ENCODE measurements around the gene PRR3. TPM values are rescaled to one million over a fixed set of nuclear protein-coding genes. Genes with fewer than 3 reads are reported as not detected.

PRR3 gene
- polyA plus RNA-seq, 2 donors = 3.7 to 4.8 TPM

GRCh38 chr6:30554404-30554803 is 2.7 kb upstream of the PRR3 start:
- H3K36me3 ChIP-seq (ENCODE audit: control insufficient read depth in 2 of 2, insufficient read depth in 2 of 2, low read length in 1 of 2) = peaks cover 2 to 21% of the 10 kb centered on the region in 2 donors
- H3K9me3 ChIP-seq (ENCODE audit: control insufficient read depth in 2 of 2, insufficient read depth in 1 of 2, low read depth in 1 of 2, low read length in 1 of 2) = no peaks in the 10 kb centered on the region
- peaks cover 0 to 4% of the 10 kb centered on the region in 2 donors for H3K4me1 ChIP-seq (ENCODE audit: control insufficient read depth in 2 of 2, insufficient read depth in 2 of 2, low read length in 1 of 2)
- no peak overlapping the region for H3K4me3 ChIP-seq (ENCODE audit: low read depth in 1 of 2, low read length in 2 of 2)
- no peaks in the 10 kb centered on the region for H3K27me3 ChIP-seq (ENCODE audit: control insufficient read depth in 1 of 2, insufficient read depth in 2 of 2, low read length in 2 of 2)
- H3K27ac ChIP-seq (ENCODE audit: low read depth in 2 of 2, low read length in 1 of 2) = no peak overlapping the region
- WGBS, 2 donors = 95 to 99% methylated on average over 4 of the region's 4 CpGs

- WGBS, 2 donors = 10 to 11% methylated on average over 34 of the region's 34 CpGs
Measured at GRCh38 chr6:30554962-30555815, 1.9 kb upstream of the PRR3 start.

DNA sequence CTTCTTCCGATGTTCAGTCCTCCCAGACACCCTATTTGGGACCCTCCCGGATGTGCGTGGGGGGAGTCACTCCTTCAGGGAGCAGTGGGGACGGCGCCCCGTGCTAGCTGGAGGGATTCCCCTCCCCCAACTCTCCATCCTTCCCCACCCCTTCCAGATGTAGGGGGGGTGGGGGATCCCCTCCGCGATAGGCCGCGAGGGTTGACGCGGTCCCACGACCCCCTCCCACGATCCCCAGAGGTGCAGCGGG is 1.4 kb upstream of the PRR3 start:
- H3K36me3 ChIP-seq (ENCODE audit: control insufficient read depth in 2 of 2, insufficient read depth in 2 of 2, low read length in 1 of 2) = peaks cover 2 to 18% of the 10 kb centered on the region in 2 donors
- peak overlapping the region; percentile 82 to 95 for H3K4me3 ChIP-seq (ENCODE audit: low read depth in 1 of 2, low read length in 2 of 2)
- 0% methylated on average over 14 to 15 of the region's 15 CpGs for WGBS, 2 donors
- H3K9me3 ChIP-seq (ENCODE audit: control insufficient read depth in 2 of 2, insufficient read depth in 1 of 2, low read depth in 1 of 2, low read length in 1 of 2) = no peaks in the 10 kb centered on the region
- H3K27ac ChIP-seq (ENCODE audit: low read depth in 2 of 2, low read length in 1 of 2) = peak overlapping the region; percentile 94 to 99
- no peaks in the 10 kb centered on the region for H3K27me3 ChIP-seq (ENCODE audit: control insufficient read depth in 1 of 2, insufficient read depth in 2 of 2, low read length in 2 of 2)
- peaks cover 0 to 4% of the 10 kb centered on the region in 2 donors for H3K4me1 ChIP-seq (ENCODE audit: control insufficient read depth in 2 of 2, insufficient read depth in 2 of 2, low read length in 1 of 2)

More at GRCh38 chr6:30554962-30555815, 1.9 kb upstream of the PRR3 start:
- Histone ChIP-seq H3K4me1 (ENCODE audit: control insufficient read depth in 2 of 2, insufficient read depth in 2 of 2, low read length in 1 of 2) (peaks cover 0 to 4% of the 10 kb centered on the region in 2 donors), H3K36me3 (ENCODE audit: control insufficient read depth in 2 of 2, insufficient read depth in 2 of 2, low read length in 1 of 2) (peaks cover 2 to 19% of the 10 kb centered on the region in 2 donors), H3K27me3 (ENCODE audit: control insufficient read depth in 1 of 2, insufficient read depth in 2 of 2, low read length in 2 of 2) (no peaks in the 10 kb centered on the region), H3K27ac (ENCODE audit: low read depth in 2 of 2, low read length in 1 of 2) (peak overlapping the region; percentile 94 to 99), H3K4me3 (ENCODE audit: low read depth in 1 of 2, low read length in 2 of 2) (peak overlapping the region; percentile 82 to 95), H3K9me3 (ENCODE audit: control insufficient read depth in 2 of 2, insufficient read depth in 1 of 2, low read depth in 1 of 2, low read length in 1 of 2) (no peaks in the 10 kb centered on the region)

GRCh38 chr6:30556066-30556905 is 809 bp upstream of the PRR3 start, which contains the start of gene GNL1:
GNL1 (minus strand) TSS chr6:30556489; CDS start chr6:30556203, 286 bp downstream.
- peaks cover 0 to 4% of the 10 kb centered on the region in 2 donors for H3K4me1 ChIP-seq (ENCODE audit: control insufficient read depth in 2 of 2, insufficient read depth in 2 of 2, low read length in 1 of 2)
- 0% methylated on average over 69 to 71 of the region's 71 CpGs for WGBS, 2 donors
- peak within 1 kb of the TSS; percentile 94 to 99 for H3K27ac ChIP-seq (ENCODE audit: low read depth in 2 of 2, low read length in 1 of 2)
- no peaks in the 10 kb centered on the region for H3K27me3 ChIP-seq (ENCODE audit: control insufficient read depth in 1 of 2, insufficient read depth in 2 of 2, low read length in 2 of 2)
- no peaks in the 10 kb centered on the region for H3K9me3 ChIP-seq (ENCODE audit: control insufficient read depth in 2 of 2, insufficient read depth in 1 of 2, low read depth in 1 of 2, low read length in 1 of 2)
- peaks cover 0 to 18% of the 10 kb centered on the region in 2 donors for H3K36me3 ChIP-seq (ENCODE audit: control insufficient read depth in 2 of 2, insufficient read depth in 2 of 2, low read length in 1 of 2)
- H3K4me3 ChIP-seq (ENCODE audit: low read depth in 1 of 2, low read length in 2 of 2) = peak within 1 kb of the TSS; percentile 82 to 95

DNA sequence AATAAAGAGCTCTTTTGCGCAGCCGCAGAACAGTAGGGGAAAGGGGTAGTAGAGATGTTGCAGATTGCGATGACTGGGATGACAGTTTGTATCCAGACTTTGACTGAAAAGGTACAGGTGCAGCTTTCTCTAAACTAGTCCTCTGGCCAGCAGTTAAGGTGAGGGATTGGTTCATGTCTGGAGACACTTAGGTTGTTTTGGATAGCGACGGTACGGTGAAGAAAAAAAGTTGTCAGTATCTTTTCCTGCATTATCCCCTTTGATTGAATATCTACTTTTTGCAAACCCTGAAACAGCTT is 537 bp downstream of the PRR3 start:
- H3K4me1 ChIP-seq (ENCODE audit: control insufficient read depth in 2 of 2, insufficient read depth in 2 of 2, low read length in 1 of 2) = peaks cover 0 to 4% of the 10 kb centered on the region in 2 donors
- H3K9me3 ChIP-seq (ENCODE audit: control insufficient read depth in 2 of 2, insufficient read depth in 1 of 2, low read depth in 1 of 2, low read length in 1 of 2) = no peaks in the 10 kb centered on the region
- peak overlapping the region; percentile 94 to 99 for H3K27ac ChIP-seq (ENCODE audit: low read depth in 2 of 2, low read length in 1 of 2)
- WGBS, 2 donors = 1 to 4% methylated on average over 6 of the region's 6 CpGs
- peaks cover under 1 to 17% of the 10 kb centered on the region in 2 donors for H3K36me3 ChIP-seq (ENCODE audit: control insufficient read depth in 2 of 2, insufficient read depth in 2 of 2, low read length in 1 of 2)
- no peaks in the 10 kb centered on the region for H3K27me3 ChIP-seq (ENCODE audit: control insufficient read depth in 1 of 2, insufficient read depth in 2 of 2, low read length in 2 of 2)
- H3K4me3 ChIP-seq (ENCODE audit: low read depth in 1 of 2, low read length in 2 of 2) = peak overlapping the region; percentile 82 to 95

- Histone ChIP-seq H3K27me3 (ENCODE audit: control insufficient read depth in 1 of 2, insufficient read depth in 2 of 2, low read length in 2 of 2) (no peaks in the 10 kb centered on the region), H3K27ac (ENCODE audit: low read depth in 2 of 2, low read length in 1 of 2) (no peak overlapping the region), H3K9me3 (ENCODE audit: control insufficient read depth in 2 of 2, insufficient read depth in 1 of 2, low read depth in 1 of 2, low read length in 1 of 2) (no peaks in the 10 kb centered on the region), H3K36me3 (ENCODE audit: control insufficient read depth in 2 of 2, insufficient read depth in 2 of 2, low read length in 1 of 2) (peaks cover 5 to 6% of the 10 kb centered on the region in 2 donors), H3K4me3 (ENCODE audit: low read depth in 1 of 2, low read length in 2 of 2) (no peak overlapping the region), H3K4me1 (ENCODE audit: control insufficient read depth in 2 of 2, insufficient read depth in 2 of 2, low read length in 1 of 2) (no peaks in the 10 kb centered on the region)
- 91 to 95% methylated on average over 3 of the region's 3 CpGs for WGBS, 2 donors
Measured at GRCh38 chr6:30560930-30561329, 3.8 kb downstream of the PRR3 start.

DNA sequence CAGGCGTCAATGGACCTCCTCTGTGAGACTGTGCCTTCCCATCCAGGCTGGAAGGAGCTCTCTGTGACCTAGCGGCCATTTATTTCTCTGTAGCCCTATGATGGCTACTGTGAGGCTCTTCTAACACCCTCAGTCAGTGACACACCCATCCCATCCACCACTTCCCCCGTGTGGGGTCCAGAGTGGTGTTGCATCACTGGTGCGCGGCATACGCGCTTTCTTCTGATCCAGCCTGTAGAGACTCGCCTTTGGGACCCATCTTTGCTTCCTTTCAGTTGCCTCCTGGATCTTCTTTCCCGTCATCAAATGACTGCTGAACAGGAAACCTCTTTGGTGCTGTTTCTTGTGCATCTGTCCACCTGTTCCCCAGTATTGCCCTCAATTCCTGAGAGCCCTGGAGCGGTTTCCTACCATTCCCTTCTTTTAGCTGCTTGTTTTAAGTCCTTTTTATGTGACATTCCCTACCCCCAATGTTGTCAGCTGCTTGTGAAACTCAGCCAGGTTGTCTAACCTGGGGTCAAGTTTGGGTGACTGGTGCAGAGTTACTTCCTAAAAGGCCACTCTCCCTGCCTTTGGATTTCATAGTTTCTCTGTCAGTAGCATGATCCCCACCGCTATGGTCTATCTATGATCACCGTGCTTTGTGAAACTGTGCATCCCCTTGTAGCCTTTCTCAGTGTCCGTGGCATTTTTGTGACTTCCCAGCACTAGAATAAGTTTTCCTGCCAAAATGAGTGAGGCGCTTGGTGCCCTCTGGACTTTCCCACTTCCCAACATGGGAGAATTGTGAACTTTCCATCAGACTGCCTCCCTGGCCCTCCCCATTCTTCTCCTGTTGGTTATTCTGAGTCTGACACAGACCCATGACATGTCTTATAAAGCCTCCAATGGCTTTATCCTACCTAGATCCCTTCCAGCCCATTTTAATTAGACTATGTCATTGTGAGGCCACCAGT is 5.7 kb downstream of the PRR3 start:
- Histone ChIP-seq H3K27me3 (ENCODE audit: control insufficient read depth in 1 of 2, insufficient read depth in 2 of 2, low read length in 2 of 2) (no peaks in the 10 kb centered on the region), H3K4me3 (ENCODE audit: low read depth in 1 of 2, low read length in 2 of 2) (no peak overlapping the region), H3K36me3 (ENCODE audit: control insufficient read depth in 2 of 2, insufficient read depth in 2 of 2, low read length in 1 of 2) (peaks cover 5 to 6% of the 10 kb centered on the region in 2 donors), H3K9me3 (ENCODE audit: control insufficient read depth in 2 of 2, insufficient read depth in 1 of 2, low read depth in 1 of 2, low read length in 1 of 2) (no peaks in the 10 kb centered on the region), H3K27ac (ENCODE audit: low read depth in 2 of 2, low read length in 1 of 2) (no peak overlapping the region), H3K4me1 (ENCODE audit: control insufficient read depth in 2 of 2, insufficient read depth in 2 of 2, low read length in 1 of 2) (no peaks in the 10 kb centered on the region)
- WGBS, 2 donors = 91 to 92% methylated on average over 14 of the region's 14 CpGs

- Histone ChIP-seq H3K4me3 (ENCODE audit: low read depth in 1 of 2, low read length in 2 of 2) (no peak overlapping the region), H3K27me3 (ENCODE audit: control insufficient read depth in 1 of 2, insufficient read depth in 2 of 2, low read length in 2 of 2) (no peaks in the 10 kb centered on the region), H3K9me3 (ENCODE audit: control insufficient read depth in 2 of 2, insufficient read depth in 1 of 2, low read depth in 1 of 2, low read length in 1 of 2) (no peaks in the 10 kb centered on the region), H3K27ac (ENCODE audit: low read depth in 2 of 2, low read length in 1 of 2) (no peak overlapping the region), H3K4me1 (ENCODE audit: control insufficient read depth in 2 of 2, insufficient read depth in 2 of 2, low read length in 1 of 2) (no peaks in the 10 kb centered on the region), H3K36me3 (ENCODE audit: control insufficient read depth in 2 of 2, insufficient read depth in 2 of 2, low read length in 1 of 2) (peaks cover 5 to 6% of the 10 kb centered on the region in 2 donors)
- WGBS, 2 donors = 94 to 100% methylated on average over 1 of the region's 1 CpG
Measured at GRCh38 chr6:30564114-30564513, 7.0 kb downstream of the PRR3 start.

DNA sequence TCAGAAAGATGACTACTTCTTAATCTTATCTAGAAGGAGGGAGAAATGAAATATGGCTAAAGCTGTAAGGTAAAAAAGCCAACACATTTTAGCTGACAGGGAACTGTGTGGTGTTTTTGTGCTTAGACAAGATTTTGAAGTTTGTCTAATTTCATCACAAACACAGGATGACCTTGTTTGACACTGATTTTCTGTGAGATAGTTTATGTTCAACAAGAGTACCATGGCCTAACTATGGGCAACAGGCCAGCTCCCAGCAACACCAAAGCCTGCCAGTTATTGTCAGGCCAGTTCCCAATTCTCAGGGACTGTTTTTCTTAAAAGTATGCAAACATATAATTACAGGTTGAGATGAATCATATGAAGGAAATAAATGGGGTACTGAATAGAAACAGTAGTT is 8.7 kb downstream of the PRR3 start:
- Histone ChIP-seq H3K4me1 (ENCODE audit: control insufficient read depth in 2 of 2, insufficient read depth in 2 of 2, low read length in 1 of 2) (no peaks in the 10 kb centered on the region), H3K4me3 (ENCODE audit: low read depth in 1 of 2, low read length in 2 of 2) (no peak overlapping the region), H3K27ac (ENCODE audit: low read depth in 2 of 2, low read length in 1 of 2) (no peak overlapping the region), H3K9me3 (ENCODE audit: control insufficient read depth in 2 of 2, insufficient read depth in 1 of 2, low read depth in 1 of 2, low read length in 1 of 2) (no peaks in the 10 kb centered on the region), H3K36me3 (ENCODE audit: control insufficient read depth in 2 of 2, insufficient read depth in 2 of 2, low read length in 1 of 2) (peaks cover 5 to 6% of the 10 kb centered on the region in 2 donors), H3K27me3 (ENCODE audit: control insufficient read depth in 1 of 2, insufficient read depth in 2 of 2, low read length in 2 of 2) (no peaks in the 10 kb centered on the region)

Data from esophagus (tissue), 2 donors.